Measurements from ENCODE around the gene TMEM43.

The TMEM43 gene

DNA sequence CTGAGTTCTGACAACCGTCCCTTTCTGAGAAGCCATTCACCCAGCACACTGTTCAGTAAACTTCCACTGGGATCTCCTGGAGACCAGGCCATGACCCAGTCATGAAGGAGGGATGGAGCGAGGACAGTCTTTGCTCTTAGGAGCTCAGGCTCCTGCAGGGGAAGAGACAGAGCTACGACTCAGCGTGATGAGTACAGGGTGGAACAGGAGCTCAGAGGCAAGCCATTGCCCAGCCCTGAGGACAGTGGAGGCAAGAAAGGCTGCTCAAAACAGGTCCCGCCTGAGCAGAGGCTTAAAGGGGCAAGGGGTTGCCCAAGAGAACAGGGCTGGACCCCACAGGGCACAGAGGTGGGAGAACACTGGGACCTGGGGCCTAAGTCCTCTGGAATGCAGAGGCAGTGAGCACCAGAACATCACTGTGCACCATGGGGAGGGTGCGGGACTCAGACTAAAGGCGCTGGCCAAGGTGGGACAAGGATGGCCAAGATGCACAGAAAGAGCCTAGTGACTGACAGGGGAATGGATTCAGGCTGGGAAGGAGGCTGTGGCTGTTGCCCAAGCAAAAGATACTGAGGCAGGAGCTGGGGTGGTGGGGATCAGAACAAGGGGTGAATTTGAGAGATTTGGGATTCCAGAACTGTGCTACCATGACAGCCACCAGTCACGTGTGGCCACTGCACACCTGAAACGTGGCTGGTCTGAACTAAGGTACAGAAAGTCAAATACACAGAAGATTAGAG, 25.8 kb downstream of the TMEM43 start:
- DNase-seq (ENCODE audit: low read depth in 2 of 3, low spot score in 2 of 3), result no peak

- DNase-seq (ENCODE audit: low read depth in 2 of 3, low spot score in 2 of 3), result no peak
These were observed 26.7 kb downstream of the TMEM43 start for GRCh38 chr3:14151471-14152083.

DNA sequence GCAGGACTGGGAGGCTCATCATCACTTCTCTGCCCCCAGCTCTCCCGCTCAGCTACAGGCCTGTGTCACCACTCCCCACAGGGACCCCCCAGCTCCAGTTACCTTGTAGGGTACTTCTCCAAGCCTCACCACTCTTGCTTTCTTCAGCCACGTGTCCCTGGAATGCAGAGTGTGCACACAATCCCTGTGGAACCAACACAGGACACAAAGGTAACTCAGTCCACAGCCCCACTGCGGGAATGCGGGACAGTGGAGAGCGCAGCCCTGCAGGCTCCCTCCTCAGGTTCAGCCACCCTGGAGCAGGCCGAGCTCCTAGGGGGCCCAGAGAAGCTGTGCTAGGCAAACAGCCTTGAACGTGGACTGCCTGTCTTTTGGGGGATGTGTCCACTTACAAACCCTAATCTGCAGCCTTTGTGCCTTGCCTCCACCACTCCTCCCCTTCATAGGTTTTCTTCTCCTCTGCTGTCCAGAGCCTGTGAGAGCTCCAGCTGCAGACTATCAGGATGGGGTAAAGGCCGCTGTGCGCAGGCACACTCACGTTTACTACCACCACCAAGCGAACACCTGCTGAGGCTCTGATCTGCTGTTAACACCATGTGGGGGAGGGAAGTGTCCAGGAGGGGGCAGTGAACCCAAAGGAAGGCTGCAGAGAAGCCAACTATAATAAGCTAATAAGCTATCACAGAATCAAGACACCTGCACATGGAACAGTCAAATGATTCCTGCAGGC, 27.5 kb downstream of the TMEM43 start:
- no peak for DNase-seq (ENCODE audit: low read depth in 2 of 3, low spot score in 2 of 3)

GRCh38 chr3:14152963-14153355, 28.1 kb downstream of the TMEM43 start:
- no peak for DNase-seq (ENCODE audit: low read depth in 2 of 3, low spot score in 2 of 3)

DNA sequence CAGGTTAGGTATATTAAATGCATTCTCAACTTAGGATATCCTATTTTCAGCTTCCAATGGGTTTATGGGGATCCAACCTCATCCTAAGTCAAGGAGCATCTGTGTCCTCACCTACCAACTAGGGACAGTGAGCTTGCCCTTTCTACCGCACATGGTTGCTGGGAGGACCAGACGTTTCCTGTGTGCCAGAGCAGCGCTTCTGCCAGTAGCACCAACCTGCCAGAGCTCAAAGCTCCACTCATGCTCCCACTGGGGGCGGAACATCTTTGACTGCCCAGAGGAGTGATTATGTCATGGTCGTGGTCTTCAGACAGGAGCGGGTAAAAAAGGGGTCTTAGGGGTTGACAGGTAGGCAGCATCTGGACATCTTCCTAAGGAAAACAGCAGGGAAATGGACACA, 28.8 kb downstream of the TMEM43 start:
- no peak for DNase-seq (ENCODE audit: low read depth in 2 of 3, low spot score in 2 of 3)

DNA sequence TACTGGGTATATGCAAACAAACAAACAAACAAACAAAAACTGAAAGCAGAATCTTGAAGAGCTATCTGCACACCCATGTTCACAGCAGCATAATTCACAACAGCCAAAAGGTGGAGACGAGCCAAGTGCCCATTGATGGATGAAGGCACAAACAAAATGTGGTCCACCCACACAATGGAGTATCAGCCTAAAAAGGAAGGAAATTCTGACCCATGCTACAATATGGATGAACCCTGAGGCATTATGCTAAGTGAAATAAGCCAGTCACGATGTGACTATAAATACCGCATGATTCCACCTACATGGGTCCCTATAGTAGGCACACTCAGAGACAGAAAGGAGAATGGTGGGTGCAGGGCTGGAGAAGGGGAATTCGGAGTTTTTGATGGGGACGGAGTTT, 29.4 kb downstream of the TMEM43 start:
- no peak for DNase-seq (ENCODE audit: low read depth in 2 of 3, low spot score in 2 of 3)

- DNase-seq (ENCODE audit: low read depth in 2 of 3, low spot score in 2 of 3), result no peak
These were observed 30.1 kb downstream of the TMEM43 start for GRCh38 chr3:14154895-14155440.

DNA sequence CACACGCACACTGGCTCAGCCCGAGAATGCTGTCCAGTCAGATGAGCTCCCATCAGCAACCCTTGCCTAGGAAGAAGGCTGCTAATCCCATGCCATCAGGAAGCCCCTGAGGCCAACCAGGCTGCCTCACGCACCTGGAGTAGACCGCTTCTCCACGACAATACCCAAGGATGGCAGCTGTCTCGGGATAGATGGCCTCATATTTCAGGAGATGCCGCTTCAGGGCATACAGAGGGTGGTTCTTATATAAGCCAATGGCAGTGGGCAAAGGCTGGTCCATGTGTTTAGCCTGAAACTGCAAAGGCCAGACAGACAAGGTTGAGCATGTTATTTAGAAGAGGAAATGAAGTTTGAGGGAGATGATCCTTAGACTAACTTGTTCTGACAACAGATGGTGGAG, 31.3 kb downstream of the TMEM43 start:
- DNase-seq (ENCODE audit: low read depth in 2 of 3, low spot score in 2 of 3), result no peak

GRCh38 chr3:14156843-14157561, 32.1 kb downstream of the TMEM43 start:
- DNase-seq (ENCODE audit: low read depth in 2 of 3, low spot score in 2 of 3), result no peak

GRCh38 chr3:14157951-14158350, 33.1 kb downstream of the TMEM43 start:
- DNase-seq (ENCODE audit: low read depth in 2 of 3, low spot score in 2 of 3), result no peak

- no peak for DNase-seq (ENCODE audit: low read depth in 2 of 3, low spot score in 2 of 3)
These were observed 33.5 kb downstream of the TMEM43 start for GRCh38 chr3:14158370-14158769.

DNA sequence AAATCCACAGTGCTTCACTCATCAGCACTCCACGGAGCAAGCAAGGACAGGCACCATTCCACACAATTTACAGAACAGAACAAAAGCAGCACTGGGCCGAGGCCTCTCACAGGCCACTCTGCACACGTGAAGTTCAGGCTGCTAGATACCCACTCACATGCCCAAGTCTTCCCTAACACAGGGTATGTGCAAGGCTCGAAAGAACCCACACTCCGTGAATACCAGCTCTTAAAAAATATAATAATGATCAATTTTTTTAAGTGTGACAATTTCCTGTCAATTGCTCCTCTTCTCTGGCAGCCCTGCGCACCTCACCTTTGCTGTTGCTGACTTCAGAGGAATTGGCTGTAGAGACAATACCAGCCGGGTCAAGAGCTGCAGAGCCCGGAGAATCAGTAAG, 34.6 kb downstream of the TMEM43 start:
- no peak for DNase-seq (ENCODE audit: low read depth in 2 of 3, low spot score in 2 of 3)

DNA sequence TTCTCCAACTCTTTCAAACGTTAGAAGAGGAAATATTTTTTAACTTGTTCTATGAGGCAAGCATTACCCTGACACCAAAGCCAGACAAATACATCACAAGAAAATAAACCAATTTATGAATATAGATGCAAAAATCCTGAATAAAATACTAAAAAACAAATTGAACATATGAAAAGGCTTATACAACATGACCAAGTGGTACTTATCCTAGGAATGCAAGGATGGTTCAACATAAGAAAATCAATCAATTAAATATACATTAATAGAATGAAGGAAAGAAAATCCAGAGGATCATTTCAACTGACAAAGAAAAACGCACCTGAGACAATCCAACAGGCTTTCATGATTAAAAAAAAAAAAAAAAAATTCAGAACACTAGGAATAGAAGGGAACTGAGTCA, 36.4 kb downstream of the TMEM43 start:
- DNase-seq (ENCODE audit: low read depth in 2 of 3, low spot score in 2 of 3), result no peak

DNA sequence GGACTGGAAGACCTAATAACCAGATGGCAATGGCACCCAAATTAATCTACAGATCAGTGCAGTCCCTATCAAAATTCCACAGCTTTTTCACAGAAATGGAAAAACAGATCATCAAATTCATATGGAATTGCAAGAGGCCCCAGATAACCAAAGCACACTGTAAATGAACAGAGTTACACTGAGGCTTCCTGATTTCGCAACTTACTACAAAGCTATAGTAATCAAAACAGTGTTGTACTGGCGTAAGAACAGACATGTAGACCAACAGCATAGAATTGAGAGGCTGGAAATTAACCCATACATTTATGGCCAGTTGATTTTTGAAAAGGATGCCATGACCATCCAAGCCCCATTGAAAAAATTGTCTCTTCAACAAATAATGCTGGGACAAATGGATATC, 37.3 kb downstream of the TMEM43 start:
- no peak for DNase-seq (ENCODE audit: low read depth in 2 of 3, low spot score in 2 of 3)

DNA sequence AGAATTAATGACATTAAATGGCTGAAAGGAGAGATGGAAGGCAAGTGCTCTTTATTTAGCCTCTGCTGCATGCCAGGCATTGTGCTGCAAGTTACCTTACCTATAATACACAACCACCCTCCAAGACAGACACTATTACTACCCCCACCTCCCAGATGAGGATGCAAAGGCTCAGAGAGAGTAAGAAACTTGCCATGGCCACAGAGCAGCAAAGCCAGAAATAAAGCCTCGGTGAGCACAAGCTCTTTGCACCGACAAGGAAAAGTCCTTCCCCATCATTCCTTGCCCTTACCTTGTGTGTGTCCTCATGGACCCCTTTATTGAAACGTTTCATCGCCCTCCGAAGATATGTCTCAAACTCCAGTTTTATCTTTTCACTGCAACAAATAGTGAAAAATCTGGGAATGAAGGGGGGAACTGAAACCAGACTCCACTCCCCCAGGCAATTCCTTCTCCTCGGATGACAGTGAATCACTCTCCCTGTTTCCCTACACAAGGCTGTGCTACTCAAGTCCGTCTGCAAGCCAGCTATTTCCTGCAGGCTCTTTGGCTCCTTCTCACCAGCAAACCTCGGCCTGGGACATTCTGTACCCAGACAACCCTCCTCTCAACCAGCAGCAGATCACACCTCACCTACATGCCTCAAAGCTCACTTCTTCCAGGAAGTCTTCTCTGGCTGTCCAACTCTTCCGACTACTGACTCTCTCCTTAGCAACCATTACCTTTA, 42.2 kb downstream of the TMEM43 start:
- DNase-seq (ENCODE audit: low read depth in 2 of 3, low spot score in 2 of 3), result no peak

DNA sequence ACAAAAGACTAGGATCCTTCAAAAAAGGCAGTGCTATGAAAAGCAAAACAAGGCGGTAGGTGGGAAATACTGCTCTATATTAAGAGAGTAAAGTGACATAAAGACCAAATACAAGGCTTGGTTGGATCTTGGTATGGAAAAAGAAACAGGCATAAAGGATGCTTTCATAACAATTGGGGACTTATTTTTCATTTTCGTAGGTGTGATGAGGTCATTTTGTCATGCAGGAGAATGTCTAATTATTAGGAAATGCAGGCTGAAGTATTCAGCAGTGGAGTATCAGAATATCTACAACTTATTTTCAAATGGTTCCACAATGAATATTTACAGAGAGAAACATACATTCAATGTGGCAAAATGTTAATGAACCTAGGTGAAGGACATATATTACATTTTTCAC, 44.6 kb downstream of the TMEM43 start:
- DNase-seq (ENCODE audit: low read depth in 2 of 3, low spot score in 2 of 3), result no peak

DNA sequence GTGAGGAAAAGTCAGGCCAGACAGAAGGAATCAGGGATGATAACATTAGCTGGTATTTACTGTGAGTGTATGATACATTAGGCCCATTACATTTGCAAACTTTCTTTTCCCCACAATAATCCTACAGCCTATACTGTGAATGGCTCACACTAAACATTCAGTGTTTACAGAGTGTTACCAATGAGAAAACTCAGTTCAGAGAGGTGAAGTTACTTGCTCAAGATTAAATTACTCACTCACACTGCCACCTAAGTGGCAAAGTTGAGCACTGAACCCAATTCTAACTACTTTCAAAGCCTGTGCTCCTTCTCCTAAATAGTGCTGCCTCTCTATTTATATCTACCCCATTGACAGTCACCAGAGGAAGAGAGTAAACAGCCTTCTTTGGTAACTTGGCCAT, 45.0 kb downstream of the TMEM43 start:
- DNase-seq (ENCODE audit: low read depth in 2 of 3, low spot score in 2 of 3), result no peak

- DNase-seq (ENCODE audit: low read depth in 2 of 3, low spot score in 2 of 3), result no peak
These were observed 45.8 kb downstream of the TMEM43 start for GRCh38 chr3:14170531-14171159.

- no peak for DNase-seq (ENCODE audit: low read depth in 2 of 3, low spot score in 2 of 3)
These were observed 47.6 kb downstream of the TMEM43 start for GRCh38 chr3:14172496-14172895.

DNA sequence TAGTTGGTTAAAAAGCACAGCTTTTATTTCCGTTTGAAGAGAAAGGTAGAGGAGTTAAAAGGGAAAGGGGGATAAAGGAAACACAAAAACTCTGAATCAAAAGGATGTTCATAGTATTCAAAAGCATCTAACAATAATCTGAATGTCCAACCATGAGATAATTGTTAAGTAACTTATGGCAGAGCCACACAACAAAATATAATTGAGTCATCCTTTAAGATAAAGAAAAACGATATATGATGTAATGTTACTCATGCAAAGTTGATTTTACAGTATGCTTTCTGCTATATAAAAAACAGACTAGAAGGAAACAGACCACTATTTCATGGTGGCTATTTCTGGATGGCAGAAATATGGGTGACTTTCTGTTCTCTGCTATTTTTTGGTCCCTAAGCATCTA, 49.6 kb downstream of the TMEM43 start:
- DNase-seq (ENCODE audit: low read depth in 2 of 3, low spot score in 2 of 3), result no peak
